ENCODE data around the gene PTGDS. TPM values are rescaled to one million over a fixed set of nuclear protein-coding genes. Genes with fewer than 3 reads are reported as not detected.

Gene PTGDS
- total RNA-seq, 1 experiment from 2014 or later: 3.6 TPM

DNA sequence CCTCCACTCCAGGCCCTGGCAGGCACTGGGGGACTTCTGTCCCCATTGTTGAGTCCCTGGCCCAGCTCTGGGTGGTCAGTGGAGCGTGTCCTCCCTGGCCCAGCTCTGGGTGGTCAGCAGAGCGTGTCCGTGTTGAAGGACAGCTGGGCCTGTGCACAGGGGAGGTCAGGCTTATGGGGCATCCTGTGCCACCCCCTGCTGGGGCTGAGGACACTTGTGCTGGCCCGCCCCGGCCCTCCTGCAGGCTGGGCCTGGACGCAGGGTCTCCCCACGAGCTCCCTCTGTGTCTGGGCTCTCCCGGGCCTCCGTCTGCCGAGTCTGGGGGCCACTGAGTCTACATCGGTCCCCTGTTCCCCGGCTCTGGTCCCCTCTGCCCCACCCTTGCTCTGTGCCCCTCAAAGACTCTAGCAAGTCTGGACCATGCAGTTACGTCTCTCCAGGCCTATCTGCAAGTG lies 30.5 kb downstream of the PTGDS start:
- Histone ChIP-seq H3K27ac (ENCODE audit: insufficient read length, low read depth, low read length) (no peak overlapping the region), H4K20me1 (ENCODE audit: control insufficient read depth, insufficient read depth, insufficient read length) (peaks cover 2% of the 10 kb centered on the region), H3K23me2 (ENCODE audit: insufficient read length, low read depth, low read length, poor library complexity, severe bottlenecking) (no peaks in the 10 kb centered on the region), H3K9ac (ENCODE audit: extremely low read depth, insufficient read length, low read length) (no peak overlapping the region), H3T11ph (ENCODE audit: low read length) (no peak overlapping the region), H2AK5ac (ENCODE audit: insufficient read length, low read length) (no peak overlapping the region), H3K56ac (ENCODE audit: insufficient read length, low read depth, low read length) (no peak overlapping the region), H3K4ac (ENCODE audit: low read depth, low read length) (no peak overlapping the region), H2BK12ac (ENCODE audit: insufficient read length, low read depth, low read length) (no peak overlapping the region), H3K4me2 (ENCODE audit: insufficient read depth, insufficient read length, low read length) (no peak overlapping the region), H2BK120ac (ENCODE audit: low read depth, low read length, poor library complexity, severe bottlenecking) (no peak overlapping the region), H3K23ac (ENCODE audit: insufficient read length, low read depth, low read length) (no peak overlapping the region), H2BK5ac (ENCODE audit: insufficient read length, low read length) (no peak overlapping the region), H3K9me3 (ENCODE audit: control insufficient read depth, low read depth, low read length) (no peaks in the 10 kb centered on the region), H3K4me1 (ENCODE audit: insufficient read depth, low read length) (no peaks in the 10 kb centered on the region), H4K91ac (ENCODE audit: insufficient read length, low read depth, low read length) (no peak overlapping the region), H2BK20ac (ENCODE audit: low read depth, low read length, poor library complexity, severe bottlenecking) (no peak overlapping the region), H3K27me3 (ENCODE audit: insufficient read depth, low read length) (no peaks in the 10 kb centered on the region), H3K79me1 (ENCODE audit: insufficient read depth, low read depth, low read length, poor library complexity, severe bottlenecking) (no peaks in the 10 kb centered on the region), H3K18ac (ENCODE audit: insufficient read length, low read depth, low read length) (no peak overlapping the region), H2AFZ (ENCODE audit: low read length) (no peak overlapping the region), H3K14ac (ENCODE audit: insufficient read depth, low read length) (no peak overlapping the region), H3K79me2 (ENCODE audit: insufficient read depth, low read length) (no peaks in the 10 kb centered on the region), H4K8ac (replicated peaks; ENCODE audit: insufficient read length, low read depth, low read length) (no peak overlapping the region), H4K5ac (ENCODE audit: insufficient read length, low read depth, low read length) (no peak overlapping the region), H2BK15ac (ENCODE audit: low read depth, low read length) (no peak overlapping the region)
- no peak for DNase-seq
- Mint-ChIP-seq H3K9me3 (peaks cover 16 to 19% of the 10 kb centered on the region in 2 experiments), H3K36me3 (ENCODE audit: insufficient read depth in 1 of 3, low read depth in 3 of 3) (peaks cover 5 to 6% (median 5%) of the 10 kb centered on the region in 3 experiments; a peak in 5 of 7 replicates), H3K27ac (no peak overlapping the region), H3K27me3 (ENCODE audit: low read depth) (peaks cover 8% of the 10 kb centered on the region), H3K4me1 (no peaks in the 10 kb centered on the region), H3K4me3 (no peak overlapping the region)
- no CpG with 5 or more reads among the region's 13 CpGs for WGBS (ENCODE audit: extremely low coverage, insufficient read length, low lambda C conversion rate)
- TF ChIP-seq, protein P1, sequence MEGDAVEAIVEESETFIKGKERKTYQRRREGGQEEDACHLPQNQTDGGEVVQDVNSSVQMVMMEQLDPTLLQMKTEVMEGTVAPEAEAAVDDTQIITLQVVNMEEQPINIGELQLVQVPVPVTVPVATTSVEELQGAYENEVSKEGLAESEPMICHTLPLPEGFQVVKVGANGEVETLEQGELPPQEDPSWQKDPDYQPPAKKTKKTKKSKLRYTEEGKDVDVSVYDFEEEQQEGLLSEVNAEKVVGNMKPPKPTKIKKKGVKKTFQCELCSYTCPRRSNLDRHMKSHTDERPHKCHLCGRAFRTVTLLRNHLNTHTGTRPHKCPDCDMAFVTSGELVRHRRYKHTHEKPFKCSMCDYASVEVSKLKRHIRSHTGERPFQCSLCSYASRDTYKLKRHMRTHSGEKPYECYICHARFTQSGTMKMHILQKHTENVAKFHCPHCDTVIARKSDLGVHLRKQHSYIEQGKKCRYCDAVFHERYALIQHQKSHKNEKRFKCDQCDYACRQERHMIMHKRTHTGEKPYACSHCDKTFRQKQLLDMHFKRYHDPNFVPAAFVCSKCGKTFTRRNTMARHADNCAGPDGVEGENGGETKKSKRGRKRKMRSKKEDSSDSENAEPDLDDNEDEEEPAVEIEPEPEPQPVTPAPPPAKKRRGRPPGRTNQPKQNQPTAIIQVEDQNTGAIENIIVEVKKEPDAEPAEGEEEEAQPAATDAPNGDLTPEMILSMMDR (conservative IDR thresholded peaks at IDR 0.05): no peak
